NCI-H2081 (cell line): Measurements from ENCODE around the gene ISG15.
"Not testable (repeated sequence)": the region's sequence is repeated elsewhere in the genome, so short reads cannot be mapped to it uniquely, and the experiment has no call there.

ENCODE experiments used
- DNase-seq, 2 experiments: peaks; one replicate each; lab custom pipeline; 2025; lab: John Stamatoyannopoulos, UW

ISG15 gene

GRCh38 chr1:1012736-1013104, 577 bp upstream of the ISG15 start:
- DNase-seq, result not testable (repeated sequence)

DNA sequence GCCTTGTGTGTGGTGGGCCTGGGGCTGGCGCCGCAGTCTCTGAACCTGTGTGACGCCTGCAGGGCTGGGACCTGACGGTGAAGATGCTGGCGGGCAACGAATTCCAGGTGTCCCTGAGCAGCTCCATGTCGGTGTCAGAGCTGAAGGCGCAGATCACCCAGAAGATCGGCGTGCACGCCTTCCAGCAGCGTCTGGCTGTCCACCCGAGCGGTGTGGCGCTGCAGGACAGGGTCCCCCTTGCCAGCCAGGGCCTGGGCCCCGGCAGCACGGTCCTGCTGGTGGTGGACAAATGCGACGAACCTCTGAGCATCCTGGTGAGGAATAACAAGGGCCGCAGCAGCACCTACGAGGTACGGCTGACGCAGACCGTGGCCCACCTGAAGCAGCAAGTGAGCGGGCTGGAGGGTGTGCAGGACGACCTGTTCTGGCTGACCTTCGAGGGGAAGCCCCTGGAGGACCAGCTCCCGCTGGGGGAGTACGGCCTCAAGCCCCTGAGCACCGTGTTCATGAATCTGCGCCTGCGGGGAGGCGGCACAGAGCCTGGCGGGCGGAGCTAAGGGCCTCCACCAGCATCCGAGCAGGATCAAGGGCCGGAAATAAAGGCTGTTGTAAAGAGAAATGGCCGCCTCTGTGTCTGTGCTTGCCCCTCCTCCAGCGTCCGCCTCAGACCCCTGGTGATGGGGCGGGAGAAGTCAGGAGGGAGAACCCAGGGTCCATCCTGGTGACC, 788 bp downstream of the ISG15 start:
- no peak for DNase-seq

DNA sequence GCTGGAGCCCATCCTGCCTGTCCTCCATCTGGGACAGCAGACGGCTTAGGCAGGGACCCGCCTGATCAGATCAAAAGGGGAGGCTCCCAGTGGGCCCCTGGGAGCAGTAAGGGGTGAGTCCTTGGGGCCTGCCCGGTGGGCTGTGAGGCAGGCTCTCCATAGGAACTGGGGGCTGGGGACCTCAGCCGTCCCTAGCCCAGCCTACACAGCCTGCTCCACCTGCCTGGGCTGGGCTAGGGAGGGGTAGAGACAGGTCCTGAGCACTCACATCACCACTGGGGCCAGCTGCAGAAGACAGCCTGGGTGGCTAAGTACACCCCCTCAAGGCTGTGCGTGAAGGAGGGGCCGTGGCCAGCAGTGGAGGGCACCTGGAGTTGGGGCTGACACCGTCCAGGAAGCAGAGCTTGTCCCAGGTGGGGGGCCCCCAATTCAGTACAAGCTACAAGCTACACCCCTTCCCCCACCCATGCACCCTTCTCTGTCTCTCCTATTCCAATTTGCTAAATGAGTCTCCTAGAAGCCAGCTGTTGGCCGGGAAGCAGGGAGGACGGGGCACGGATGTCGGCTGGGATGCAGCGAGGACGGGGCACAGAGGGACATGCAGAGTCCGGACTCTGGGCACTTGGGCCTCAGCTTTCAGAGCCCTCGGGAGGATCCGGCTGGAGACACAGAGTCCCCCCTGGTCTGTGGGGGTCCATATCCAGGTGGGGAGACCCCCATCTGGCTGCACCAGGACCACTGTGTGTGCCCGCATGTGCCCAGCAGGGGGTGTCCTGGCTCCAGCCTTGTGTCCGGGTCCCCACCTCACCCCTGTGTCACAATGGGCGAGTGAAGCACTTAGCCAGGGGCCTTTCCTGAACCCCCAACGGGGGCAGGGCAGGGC, 1.7 kb downstream of the ISG15 start:
- no peak for DNase-seq

DNA sequence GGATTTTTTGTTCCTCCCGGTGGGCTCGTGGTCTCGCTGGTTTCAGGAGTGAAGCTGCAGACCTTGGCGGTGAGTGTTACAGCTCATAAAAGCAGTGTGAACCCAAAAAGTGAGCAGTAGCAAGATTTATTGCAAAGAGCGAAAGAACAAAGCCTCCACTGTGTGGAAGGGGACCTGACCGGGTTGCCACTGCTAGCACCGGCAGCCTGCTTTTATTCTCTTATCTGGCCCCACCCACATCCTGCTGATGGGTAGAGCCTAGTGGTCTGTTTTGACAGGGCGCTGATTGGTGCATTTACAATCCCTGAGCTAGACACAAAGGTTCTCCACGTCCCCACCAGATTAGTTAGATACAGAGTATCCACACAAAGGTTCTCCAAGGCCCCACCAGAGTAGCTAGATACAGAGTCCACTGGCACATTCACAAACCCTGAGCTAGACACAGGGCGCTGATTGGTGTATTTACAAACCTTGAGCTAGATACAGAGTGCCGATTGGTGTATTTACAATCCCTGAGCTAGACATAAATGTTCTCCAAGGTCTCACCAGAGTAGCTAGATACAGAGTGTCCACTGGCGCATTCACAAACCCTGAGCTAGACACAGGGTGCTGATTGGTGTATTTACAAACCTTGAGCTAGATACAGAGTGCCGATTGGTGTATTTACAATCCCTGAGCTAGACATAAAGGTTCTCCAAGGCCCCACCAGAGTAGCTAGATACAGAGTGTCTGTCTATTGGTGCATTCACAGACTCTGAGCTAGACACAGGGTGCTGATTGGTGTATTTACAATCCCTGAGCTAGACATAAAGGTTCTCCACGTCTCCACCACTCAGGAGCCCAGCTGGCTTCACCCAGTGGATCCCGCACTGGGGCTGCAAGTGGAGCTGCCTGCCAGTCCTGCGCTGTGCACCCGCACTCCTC, 4.4 kb downstream of the ISG15 start:
- DNase-seq, result not testable (repeated sequence)

DNA sequence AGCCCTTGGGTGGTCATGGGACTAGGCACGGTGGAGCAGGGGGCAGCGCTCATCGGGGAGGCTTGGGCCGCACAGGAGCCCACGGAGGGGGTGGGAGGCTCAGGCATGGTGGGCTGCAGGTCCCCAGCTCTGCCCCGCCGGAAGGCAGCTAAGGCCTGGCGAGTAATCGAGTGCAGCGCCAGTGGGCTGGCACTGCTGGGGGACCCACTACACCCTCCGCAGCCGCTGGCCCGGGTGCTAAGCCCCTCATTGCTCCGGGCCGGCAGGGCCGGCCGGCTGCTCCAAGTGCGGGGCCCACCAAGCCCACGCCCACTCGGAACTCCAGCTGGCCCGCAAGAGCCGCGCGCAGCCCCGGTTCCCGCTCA, 5.0 kb downstream of the ISG15 start:
- not testable (repeated sequence) for DNase-seq

- peak; percentile 51 for DNase-seq
These were observed 6.1 kb downstream of the ISG15 start for GRCh38 chr1:1019122-1019999.

DNA sequence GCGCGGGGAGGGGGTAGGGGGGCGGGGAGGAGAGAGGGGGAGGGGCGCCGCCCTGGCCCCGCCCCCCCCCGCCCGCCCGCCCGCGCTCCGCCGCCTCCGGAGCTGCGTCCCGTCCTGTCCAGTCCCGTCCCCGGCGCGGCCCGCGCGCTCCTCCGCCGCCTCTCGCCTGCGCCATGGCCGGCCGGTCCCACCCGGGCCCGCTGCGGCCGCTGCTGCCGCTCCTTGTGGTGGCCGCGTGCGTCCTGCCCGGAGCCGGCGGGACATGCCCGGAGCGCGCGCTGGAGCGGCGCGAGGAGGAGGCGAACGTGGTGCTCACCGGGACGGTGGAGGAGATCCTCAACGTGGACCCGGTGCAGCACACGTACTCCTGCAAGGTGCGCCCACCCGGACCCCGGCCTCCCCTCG, 6.7 kb downstream of the ISG15 start, which contains the start of gene AGRN:
Gene AGRN (plus strand): TSS at position 121 of the 405 bp plus-strand sequence. CDS start 53 bp downstream, at position 174.
- DNase-seq, result no peak

- no peak for DNase-seq
These were observed 7.2 kb downstream of the ISG15 start for GRCh38 chr1:1020415-1021009.

DNA sequence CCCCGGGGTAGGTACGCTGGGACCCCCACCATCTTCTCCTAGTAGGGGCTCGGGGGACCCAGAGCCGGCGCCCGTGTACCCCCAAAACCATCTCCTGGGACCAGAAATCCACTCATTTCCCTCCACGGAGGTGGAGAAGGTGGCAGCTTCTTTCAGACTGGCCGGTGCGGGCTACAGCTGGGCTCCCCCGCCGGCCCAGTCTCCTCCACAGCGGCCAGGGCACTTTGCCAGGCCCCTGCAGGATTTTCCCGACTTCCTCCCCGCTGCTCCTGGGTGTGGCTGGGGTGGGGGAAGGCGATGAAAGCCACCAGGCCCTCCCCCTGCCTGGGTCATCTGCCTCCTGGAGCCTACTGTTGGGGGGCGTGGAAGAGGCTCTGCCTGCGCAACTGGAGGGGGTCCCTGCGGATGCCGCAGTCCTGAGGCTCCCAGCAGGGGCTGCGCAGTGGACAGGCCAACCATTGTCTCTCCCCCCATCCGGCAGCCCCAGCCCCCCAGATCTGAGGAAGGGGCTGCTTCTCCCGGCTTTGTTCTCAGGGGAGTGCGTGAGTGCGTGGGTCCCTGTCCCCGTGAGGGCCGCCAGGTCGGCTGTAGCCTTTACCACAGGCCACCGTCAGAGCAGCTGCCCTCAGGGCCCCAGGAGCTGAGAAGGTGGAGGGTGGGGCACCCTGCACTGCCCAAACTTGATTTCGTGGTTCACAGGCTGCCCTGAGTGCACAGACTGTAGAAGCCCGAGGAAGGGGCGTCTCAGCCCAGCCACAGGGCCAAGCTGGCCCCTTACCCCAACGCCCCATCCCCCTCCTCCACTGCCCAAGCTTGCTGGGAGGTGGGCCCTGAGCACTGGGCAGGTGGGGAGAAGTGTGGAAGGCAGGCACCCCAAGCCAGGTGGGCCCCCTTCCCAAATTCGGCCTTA, 8.0 kb downstream of the ISG15 start:
- DNase-seq, result peak in 1 of 2 experiments; percentile 28

GRCh38 chr1:1021920-1022259, 8.6 kb downstream of the ISG15 start:
- DNase-seq, result no peak

- no peak for DNase-seq
These were observed 9.2 kb downstream of the ISG15 start for GRCh38 chr1:1022302-1023009.

DNA sequence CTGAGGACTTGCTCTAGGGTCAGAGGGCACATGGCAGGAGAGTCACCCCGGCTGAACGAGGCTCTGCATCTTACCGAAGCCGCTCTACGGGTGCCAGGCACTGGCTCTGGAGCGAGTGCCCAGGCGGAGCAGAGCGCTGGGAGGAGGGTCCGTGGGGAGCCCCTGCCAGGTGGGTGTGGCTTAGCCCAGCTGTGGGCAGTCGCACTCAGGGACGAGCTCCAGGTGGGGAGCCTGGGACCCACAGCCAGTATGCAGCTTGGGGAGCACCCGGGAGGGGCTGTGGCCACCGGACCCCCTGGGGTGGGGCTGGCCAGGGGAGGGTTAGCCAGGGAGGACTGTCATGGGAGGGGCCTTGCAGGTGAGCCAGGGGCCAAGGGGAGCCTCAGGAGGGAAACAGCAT, 10.4 kb downstream of the ISG15 start:
- DNase-seq, result no peak

GRCh38 chr1:1024149-1024770, 11.0 kb downstream of the ISG15 start:
- no peak for DNase-seq

DNA sequence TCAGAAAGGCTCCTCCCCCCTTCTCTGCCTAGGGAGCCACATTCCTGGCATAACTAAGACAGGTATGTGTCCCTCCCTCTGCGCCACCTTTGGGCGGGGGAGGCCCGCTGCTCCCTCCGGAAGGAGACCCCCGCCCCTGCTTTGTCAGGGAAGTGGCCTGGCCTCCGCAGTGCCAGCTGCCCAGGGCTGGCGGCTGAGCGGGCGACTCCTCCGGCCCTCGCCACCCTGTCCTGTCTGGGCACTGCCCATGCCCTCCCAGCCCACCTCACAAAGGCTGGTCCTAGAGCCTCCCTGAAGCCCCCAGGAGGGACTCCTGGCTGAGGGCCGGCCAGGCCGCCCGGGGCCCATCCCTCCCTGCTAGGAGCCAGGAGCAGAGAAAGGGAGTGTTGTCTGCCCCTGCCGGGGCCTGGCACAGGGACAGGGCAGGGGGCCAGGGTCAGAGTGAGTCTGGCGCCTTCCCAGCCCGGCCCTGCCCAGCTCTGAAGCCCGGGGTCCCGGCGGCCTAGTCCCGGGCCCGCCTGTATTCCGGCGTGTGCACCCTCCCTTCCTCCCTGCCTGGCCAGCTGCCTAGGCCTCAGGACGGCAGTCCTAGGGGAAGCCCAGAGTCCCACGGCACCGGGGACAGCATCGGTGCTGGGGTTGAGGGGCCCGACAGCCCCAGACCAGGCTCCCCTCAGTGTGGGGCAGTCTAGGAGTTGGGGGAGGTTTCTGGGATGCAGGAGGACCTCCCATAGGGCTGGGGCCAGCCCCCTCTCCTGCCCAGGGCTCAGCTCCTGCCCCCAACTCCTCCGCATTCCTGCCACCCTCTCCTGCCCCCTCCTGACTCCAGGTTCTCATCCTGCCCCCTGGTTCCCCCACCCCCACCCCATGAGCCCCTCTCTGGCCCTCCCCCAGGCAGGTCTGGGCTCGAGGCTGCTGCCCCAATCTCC, 11.7 kb downstream of the ISG15 start:
- DNase-seq, result no peak

GRCh38 chr1:1025730-1026129, 12.4 kb downstream of the ISG15 start:
- no peak for DNase-seq

DNA sequence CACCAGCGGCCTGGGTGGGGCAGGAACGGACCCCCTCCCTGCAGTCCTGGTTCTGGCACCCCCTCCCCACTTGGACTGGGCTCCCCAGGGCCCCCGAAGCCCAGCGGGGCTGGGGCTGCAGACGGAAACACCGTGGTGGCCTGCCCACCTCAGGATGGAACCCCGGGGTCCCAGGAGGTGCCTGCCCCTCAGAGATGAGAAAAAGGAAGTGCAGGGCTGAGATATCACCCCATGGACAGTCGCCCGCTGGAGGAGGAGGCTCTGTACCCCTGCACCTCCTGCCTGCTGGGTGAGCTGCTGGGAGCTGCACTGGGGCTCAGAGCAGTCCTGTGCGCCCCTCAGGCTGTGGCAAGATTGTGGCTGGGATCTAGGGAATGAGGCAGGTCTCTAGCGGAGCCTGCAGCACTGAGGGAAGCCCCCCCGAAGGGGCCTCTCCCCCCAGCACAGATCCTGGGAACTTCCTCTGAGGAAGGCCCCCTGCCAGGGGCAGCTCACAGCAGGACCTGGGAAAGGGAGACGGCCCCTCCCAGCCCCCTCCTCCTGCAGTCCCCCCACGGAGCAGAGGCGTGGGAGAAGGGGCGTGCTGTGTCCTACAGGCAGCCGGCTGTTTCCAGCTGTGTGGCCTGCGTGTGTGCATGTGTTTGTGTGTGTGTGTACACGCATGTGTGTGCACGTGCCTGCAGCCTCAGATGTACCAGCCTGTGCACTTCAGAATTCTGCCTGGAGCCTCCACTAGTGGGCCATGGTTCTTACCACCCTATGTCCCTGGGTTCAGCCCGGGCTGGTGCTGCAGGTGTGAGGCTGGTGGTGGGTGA, 13.5 kb downstream of the ISG15 start:
- DNase-seq, result no peak

- no peak for DNase-seq
These were observed 14.5 kb downstream of the ISG15 start for GRCh38 chr1:1027791-1028190.
